Transverse colon (tissue), 3 donors: ENCODE data around the gene TTC22.

Experiments
- EP300 ChIP-seq: sonication (generic); formaldehyde crosslinking; IDR thresholded peaks from one replicate; pipeline ENCODE4 v1.6.1; 2017; ENCODE audit warnings: antibody characterized with exemption, low read depth
- TF ChIP-seq, protein P1 (sequence below), 5 experiments: fragments of 200-600 bp in 3 of 5; fragments of 450-650 bp in 2 of 5; sonication (generic) in 3 of 5; IDR thresholded peaks; 1 replicate in 2 of 5; 2 replicates in 3 of 5; pipeline ENCODE4 v1.5.1; 2016 to 2017; ENCODE audit warnings: antibody characterized with exemption in 5 of 5, inconsistent platforms in 3 of 5, mild to moderate bottlenecking in 2 of 5, moderate library complexity in 1 of 5

DNA sequence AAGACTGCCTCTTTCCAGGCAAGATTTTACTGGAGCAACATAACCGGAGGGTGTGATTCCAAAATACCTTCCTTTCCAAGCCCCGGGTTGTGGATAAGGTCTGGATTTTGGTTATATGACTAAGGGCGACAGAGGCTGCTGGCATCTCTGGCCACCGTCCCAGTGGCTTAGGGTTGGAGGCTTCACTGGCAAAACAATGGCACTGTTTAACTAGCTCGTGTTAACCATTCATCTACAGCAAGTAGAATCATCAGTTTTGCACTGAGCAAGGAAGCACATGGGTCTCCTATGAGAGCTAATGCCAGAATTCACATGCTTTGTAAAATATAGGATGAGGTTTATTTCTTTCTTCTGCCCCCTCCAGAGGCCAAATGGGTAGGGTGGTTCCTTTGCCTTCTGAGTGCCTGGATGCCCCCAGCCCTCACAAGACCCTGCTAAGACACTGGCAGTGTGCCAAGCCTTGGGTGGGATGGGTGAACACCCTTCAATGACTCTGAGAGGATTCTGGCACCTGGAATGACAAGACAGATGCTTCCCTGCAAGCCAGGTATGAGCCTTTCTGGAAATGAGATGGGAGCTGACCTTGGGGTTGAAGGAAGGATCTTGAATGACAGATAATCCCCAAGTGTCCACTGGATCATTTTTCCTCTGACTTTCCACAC lies 49.1 kb upstream of the TTC22 start:
- TF ChIP-seq, protein P1, sequence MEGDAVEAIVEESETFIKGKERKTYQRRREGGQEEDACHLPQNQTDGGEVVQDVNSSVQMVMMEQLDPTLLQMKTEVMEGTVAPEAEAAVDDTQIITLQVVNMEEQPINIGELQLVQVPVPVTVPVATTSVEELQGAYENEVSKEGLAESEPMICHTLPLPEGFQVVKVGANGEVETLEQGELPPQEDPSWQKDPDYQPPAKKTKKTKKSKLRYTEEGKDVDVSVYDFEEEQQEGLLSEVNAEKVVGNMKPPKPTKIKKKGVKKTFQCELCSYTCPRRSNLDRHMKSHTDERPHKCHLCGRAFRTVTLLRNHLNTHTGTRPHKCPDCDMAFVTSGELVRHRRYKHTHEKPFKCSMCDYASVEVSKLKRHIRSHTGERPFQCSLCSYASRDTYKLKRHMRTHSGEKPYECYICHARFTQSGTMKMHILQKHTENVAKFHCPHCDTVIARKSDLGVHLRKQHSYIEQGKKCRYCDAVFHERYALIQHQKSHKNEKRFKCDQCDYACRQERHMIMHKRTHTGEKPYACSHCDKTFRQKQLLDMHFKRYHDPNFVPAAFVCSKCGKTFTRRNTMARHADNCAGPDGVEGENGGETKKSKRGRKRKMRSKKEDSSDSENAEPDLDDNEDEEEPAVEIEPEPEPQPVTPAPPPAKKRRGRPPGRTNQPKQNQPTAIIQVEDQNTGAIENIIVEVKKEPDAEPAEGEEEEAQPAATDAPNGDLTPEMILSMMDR (IDR thresholded peaks at IDR 0.05): no peak
- no peak for TF ChIP-seq EP300
